ENCODE measurements around the gene PCNX3.
A peak's percentile ranks its signal among the peaks of the same experiment; 100 is the strongest.

DNA sequence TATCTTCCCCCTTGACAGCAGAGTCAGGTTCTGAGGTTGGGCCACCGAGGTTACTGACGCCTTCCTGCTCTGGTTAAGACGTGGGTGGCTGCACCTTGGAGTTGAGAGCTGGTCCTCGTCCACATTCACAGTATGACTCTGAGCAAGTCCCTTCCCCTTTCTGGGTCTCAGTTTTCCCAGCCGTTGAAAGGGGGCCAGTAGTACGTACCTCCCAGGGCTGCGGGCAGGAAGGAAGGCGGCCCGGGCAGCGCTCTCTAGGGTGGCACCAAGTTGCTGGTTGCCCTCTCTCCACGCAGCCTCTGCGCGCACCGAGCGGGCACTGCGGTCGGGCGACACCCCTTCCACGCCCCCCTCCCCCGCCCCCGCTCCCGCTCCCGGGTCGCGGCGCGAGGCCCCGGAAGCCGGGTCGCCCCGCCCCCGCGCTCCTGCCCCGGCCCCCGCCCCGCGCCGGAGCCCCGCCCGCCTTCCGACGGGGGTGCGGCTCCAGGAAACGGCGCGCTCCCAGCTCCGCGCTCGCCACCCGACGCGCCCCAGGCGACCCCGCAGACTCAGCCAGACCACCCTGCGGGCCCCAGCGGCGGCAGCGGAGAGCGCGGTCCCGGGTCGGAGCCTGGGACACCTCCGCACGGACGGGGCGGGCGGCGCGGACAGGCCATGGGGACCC, 39.9 kb upstream of the PCNX3 start, which contains the start of gene EHBP1L1:
- TF ChIP-seq POLR2AphosphoS5 (IDR thresholded peaks at IDR 0.05; ENCODE audit: insufficient read depth, low read depth, low read length) (peak; percentile 50), POLR2A (IDR thresholded peaks at IDR 0.05; ENCODE audit: low read depth, low read length) (no peak)
- TF ChIP-seq, protein P1, sequence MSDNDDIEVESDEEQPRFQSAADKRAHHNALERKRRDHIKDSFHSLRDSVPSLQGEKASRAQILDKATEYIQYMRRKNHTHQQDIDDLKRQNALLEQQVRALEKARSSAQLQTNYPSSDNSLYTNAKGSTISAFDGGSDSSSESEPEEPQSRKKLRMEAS (IDR thresholded peaks at IDR 0.05; ENCODE audit: insufficient read depth, insufficient read length): no peak
- TF ChIP-seq, protein P2, sequence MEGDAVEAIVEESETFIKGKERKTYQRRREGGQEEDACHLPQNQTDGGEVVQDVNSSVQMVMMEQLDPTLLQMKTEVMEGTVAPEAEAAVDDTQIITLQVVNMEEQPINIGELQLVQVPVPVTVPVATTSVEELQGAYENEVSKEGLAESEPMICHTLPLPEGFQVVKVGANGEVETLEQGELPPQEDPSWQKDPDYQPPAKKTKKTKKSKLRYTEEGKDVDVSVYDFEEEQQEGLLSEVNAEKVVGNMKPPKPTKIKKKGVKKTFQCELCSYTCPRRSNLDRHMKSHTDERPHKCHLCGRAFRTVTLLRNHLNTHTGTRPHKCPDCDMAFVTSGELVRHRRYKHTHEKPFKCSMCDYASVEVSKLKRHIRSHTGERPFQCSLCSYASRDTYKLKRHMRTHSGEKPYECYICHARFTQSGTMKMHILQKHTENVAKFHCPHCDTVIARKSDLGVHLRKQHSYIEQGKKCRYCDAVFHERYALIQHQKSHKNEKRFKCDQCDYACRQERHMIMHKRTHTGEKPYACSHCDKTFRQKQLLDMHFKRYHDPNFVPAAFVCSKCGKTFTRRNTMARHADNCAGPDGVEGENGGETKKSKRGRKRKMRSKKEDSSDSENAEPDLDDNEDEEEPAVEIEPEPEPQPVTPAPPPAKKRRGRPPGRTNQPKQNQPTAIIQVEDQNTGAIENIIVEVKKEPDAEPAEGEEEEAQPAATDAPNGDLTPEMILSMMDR (IDR thresholded peaks at IDR 0.05; ENCODE audit: extremely low read depth in 1 of 2, insufficient read depth in 1 of 2, low read depth in 1 of 2, low read length in 2 of 2): no peak
